HG02870 (cell line): ENCODE measurements around the gene CDKAL1.

Source experiments
- ATAC-seq: cut with Tn5 transposase; IDR thresholded peaks from one replicate; pipeline ENCODE4 v1.9.1; 2021; ENCODE audit warnings: mild to moderate bottlenecking, moderate library complexity; ENCODE audit not compliant: unreplicated experiment

CDKAL1 gene

DNA sequence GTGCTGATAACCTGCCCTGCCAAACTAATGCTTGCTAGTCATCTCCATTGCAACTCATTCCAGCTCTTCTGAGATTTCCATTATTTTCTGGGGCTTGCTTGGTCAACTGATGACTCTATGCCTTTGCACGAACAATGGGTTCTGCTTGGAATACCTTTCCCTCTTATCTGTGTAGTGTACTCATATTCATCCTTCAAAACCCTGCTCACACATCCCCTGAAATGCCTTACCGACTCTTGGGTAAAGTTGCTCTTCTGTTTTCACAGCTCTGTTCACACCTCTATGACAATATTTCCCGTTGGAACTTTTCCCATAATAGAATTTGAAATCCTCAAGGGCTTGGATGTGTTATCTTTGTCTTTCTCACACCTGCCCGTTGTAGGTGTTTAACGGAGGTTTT is 728.2 kb downstream of the CDKAL1 start:
- ATAC-seq = no peak

DNA sequence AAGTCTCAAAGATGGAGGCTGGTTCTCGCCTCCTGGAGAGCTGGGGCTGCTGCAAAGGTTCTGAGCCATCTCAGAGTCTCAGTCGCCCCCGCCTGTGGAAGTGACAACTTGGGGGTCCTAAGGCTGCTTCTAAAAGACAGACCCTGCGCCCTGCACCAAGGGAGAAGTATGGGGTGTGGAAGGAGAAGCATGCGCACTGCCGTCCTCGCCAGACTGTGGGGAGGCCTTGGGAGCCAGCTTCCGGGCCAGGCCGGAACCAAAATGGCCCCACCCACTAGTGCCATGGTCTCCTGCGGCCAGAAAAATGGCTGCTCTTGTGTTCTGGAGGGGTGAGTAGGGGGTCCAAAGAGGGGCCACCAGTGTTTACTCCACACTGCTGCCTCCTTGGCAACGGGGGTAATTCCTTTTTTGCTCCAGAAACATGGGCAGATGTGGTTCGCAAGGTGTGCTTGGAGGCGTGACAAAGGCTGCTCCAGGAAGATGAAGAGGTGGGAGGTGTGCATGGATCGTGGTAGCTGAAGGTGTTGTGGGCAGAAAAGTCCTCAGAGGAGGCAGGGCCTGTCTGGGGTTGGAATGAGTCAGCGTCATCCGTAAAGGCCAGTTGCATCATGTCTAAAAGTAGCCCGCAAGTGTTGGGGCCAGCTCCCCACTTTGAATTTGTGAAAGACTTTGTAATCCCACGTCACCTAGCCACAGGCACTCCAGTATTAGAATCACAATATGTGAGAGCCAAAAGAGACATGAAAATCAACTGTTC is 729.5 kb downstream of the CDKAL1 start:
- ATAC-seq = peak; percentile 65

DNA sequence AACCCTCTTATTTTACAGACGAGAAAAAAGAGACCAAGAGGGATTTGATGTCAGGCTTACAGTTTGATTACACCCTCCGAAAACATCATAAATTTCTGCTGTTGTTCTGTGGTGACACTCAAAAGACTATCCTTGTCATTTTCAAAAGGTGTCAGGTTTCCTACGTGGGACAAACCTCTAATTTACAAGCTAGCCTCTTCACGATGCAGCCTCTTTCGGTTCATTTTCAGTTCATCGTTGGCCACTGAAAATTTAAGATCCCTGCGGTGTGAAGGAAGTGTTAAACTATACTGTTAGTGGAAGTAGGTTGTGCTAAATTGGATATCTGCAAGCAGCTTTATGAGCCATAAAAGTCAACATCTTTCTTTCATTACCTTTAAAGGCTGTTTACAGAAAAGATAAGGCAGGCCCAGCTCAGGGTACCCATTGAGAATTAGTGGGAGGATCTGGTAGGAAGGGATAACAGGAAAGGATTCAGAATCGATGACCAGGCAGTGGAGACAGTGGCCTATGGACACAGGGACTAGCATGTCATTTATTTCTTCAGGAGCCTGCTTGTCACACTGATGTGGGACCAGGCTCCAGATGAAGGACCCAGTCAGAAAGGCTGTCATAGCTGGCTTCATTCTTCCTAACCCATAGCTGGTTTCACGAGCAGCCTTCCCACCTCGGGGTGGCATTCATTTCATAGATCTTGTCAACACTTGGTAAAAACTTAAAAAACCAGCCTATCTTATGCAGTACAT is 730.2 kb downstream of the CDKAL1 start:
- no peak for ATAC-seq

GRCh38 chr6:21265034-21265729 is 730.9 kb downstream of the CDKAL1 start:
- no peak for ATAC-seq

DNA sequence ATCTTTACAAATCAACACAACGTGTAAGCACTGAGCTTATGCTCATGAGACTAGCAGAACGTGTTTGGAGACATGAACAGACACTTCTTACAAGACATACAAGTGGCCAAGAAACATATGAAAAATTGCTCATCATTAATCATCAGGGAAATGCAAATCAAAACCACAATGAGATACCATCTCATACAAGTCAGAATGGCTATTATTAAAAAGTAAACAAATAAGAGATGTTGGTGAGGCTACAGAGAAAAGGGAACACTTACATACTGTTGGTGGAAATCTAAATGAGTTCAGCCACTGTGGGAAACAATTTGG is 731.4 kb downstream of the CDKAL1 start:
- ATAC-seq = no peak

DNA sequence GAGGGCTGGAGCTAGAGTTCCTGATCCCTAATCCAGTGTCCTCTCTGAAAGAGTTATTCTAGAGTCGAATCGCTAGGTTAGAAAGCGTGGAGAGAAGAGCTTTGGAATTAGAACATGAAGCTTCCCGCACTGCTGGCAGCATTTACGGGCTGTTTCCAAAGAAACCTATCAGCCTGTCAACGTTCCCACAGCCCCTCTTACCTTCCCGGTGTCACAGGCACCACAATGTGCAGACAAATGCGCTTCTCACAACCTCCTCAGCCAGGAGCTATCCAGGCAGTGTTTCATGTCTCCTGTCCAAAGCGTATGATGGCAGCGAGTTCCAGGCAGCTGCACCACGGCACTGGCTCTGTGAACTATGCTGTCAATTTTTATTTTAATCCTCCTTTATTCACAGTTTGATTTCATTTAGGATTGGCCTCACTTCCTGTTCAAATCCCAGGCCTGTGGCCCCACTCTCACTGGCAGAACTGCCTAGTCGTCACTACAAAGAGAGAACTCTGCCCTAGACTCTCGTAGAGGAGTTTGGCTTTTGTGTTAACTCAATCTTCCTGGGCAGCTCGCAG is 736.5 kb downstream of the CDKAL1 start:
- ATAC-seq = no peak

GRCh38 chr6:21271428-21272155 is 737.3 kb downstream of the CDKAL1 start:
- no peak for ATAC-seq

- no peak for ATAC-seq
Measured at GRCh38 chr6:21273451-21273850, 739.2 kb downstream of the CDKAL1 start.

DNA sequence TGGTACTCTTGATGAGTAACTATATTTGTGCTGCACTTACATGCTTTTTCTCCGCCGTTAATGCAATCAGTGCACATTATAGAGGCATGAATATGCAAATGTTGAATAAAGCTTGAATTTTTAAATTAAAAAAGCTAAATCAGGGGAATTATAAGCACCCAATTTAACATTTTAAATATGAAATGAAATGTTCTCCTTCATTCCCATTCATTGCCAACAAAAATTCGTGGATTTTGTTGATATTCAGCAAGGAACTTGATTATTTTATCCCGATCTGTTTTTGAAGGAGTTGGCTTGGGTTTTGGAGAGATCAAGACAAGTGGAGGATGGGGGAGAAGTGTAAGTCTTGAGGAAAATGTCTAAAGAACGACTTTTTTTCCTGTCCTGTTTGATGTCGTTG is 740.6 kb downstream of the CDKAL1 start:
- no peak for ATAC-seq

- ATAC-seq = no peak
Measured at GRCh38 chr6:21277601-21278374, 743.5 kb downstream of the CDKAL1 start.

DNA sequence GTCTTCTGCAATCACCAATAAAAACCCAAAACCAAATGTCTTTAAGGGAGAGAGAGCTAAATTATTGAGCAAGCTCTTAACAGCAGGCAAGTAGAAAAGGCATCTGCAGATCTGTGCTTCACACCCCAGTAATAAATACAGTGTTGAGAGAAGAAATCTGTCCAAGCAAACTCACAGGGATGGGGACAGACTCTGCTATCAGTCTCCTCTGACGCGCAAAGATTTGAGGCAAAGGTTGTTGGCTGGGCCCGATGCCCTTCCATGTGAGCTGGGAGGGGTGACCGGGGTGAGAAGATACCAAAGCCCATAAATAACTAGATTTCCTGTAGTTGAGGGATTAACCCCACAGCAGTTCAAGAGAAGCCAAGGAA is 744.1 kb downstream of the CDKAL1 start:
- no peak for ATAC-seq

- no peak for ATAC-seq
Measured at GRCh38 chr6:21279619-21280018, 745.4 kb downstream of the CDKAL1 start.

GRCh38 chr6:21281366-21281765 is 747.1 kb downstream of the CDKAL1 start:
- no peak for ATAC-seq
